Stromal cell of bone marrow (primary cell): ENCODE data around the gene HECTD4.
"Not testable (repeated sequence)": the region's sequence is repeated elsewhere in the genome, so short reads cannot be mapped to it uniquely, and the experiment has no call there.

Experiments
- DNase-seq: peaks from one replicate; pipeline ENCODE4 v3.0.0-alpha.2; 2012; ENCODE audit warnings: low read depth

HECTD4 gene

DNA sequence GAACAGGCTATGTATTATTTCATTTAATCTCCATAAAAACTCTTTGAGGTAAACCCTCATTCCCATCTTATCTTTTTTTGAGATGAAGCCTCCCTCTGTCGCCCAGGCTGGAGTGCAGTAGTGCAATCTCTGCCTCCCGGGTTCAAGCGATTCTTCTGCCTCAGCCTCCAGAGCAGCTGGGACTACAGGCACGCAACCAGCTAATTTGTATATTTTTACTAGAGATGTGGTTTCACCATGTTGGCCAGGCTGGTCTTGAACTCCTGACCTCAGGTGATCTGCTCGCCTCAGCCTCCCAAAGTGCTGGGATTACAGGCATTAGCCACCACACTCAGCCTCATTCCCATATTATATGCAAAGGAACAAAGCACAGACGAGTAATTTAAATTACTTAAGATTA lies 25.5 kb upstream of the HECTD4 start:
- not testable (repeated sequence) for DNase-seq

DNA sequence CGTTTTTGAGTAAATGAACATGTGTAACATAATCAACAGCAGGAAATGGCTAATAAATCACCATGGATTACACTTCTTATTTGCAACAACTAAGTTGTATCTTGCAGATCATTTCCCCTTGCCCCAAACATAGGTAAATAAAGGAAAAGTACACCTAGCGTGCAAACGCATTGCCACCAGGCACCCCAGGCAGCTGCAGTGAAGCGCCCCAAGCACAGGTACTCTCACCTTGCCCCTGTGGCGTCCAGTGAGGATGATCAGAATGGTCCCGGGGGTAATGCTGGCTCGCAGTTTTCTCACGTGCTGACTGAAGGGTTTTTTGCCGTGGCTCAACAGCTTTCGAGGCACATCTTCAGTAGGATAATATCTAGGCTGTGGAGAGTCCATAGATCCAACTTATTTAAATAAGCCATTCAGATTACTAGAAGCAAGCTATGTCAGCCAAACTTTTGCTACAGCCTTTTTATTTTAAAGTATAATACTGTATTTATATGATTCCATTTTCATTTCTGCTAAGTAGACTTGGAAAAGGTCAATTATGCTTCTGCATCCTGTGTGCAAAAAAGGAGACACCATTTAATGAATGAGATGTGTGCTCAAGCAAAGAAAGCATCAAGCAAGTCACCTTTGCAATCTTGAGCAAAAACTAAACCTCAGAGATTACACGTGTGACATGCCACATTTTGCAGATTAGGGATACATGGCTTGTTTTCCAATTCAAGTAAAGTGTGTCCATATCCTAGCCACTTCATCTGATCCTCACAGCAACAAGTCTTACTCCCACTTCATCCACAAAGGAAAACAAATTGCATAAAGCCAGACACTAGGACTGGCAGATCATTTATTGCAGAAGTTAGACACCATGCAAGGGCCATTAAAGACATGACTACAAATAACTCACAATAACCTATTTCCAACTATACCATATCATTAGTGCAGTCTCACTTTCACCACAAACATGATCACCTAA lies 24.6 kb upstream of the HECTD4 start:
- DNase-seq, result no peak

DNA sequence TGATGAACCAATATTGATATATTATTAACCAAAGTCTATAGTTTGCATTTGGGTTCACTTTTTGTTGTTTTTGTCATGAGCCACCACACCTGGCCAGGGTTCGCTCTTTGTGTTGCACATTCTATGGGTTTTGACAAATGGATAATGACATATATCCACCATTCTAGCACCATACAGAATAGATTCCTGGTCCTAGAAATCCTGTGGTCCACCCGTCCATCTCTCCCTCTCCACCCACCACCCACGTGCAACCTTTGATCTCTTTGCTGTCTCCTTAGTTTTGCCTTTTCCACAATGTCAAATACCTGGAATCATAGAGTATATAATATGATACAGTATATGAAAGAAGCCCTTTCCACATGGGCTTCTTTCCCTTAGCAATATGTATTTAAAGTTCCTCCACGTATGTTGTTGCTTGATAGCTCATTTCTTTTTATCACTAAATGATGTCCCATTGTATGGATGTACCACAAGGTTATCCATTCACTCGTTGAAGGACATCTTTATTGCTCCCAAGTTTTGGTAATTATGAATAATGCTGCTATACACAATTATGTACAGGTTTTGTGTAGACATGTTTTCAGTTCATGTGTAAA lies 19.8 kb upstream of the HECTD4 start:
- no peak for DNase-seq

DNA sequence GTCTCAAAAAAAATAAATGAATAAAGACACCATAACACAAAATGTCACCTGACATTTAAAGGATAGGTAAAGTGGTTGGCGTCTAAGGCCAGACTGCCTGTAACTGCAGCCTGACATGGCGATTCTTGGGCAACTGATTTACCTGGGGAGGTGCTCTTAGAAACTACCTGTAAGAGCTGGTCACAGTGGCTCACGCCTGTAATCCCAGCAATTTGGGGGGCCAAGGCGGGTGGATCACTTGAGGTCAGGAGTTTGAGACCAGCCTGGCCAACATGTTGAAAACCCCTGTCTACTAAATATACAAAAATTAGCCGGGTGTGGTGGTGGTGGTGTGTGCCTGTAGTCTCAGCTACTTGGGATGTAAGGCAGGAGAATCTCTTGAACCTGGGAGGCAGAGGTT lies 18.8 kb upstream of the HECTD4 start:
- no peak for DNase-seq

DNA sequence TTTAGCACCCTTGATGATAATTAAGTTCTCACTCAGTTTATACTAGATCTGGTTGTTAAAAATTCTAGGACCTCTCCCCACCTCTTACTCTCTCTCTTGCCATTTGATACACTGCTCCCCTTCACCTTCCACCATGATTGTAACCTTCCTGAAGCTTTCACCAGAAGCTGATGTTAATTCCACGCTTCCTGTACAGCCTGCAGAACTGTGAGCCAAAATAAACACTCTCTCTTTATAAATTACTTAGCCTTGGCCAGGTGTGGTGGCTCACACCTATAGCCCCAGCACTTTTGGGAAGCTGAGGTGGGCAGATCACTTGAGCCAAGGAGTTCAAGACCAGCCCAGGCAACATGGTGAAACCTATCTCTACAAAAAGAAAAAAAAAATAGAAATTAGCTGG lies 11.1 kb upstream of the HECTD4 start:
- no peak for DNase-seq

DNA sequence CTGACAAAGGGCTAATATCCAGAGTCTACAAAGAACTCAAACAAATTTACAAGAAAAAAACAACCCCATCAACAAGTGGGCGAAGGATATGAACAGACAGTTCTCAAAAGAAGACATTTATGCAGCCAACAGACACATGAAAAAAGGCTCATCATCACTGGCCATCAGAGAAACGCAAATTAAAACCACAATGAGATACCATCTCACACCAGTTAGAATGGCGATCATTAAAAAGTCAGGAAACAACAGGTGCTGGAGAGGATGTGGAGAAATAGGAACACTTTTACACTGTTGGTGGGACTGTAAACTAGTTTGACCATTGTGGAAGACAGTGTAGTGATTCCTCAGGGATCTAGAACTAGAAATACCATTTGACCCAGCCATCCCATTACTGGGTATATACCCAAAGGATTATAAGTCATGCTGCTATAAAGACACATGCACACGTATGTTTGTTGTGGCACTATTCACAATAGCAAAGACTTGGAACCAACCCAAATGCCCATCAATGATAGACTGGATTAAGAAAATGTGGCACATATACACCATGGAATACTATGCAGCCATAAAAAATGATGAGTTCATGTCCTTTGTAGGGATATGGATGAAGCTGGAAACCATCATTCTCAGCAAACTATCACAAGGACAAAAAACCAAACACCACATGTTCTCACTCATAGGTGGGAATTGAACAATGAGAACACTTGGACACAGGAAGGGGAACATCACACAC lies 7.9 kb upstream of the HECTD4 start:
- DNase-seq, result not testable (repeated sequence)

DNA sequence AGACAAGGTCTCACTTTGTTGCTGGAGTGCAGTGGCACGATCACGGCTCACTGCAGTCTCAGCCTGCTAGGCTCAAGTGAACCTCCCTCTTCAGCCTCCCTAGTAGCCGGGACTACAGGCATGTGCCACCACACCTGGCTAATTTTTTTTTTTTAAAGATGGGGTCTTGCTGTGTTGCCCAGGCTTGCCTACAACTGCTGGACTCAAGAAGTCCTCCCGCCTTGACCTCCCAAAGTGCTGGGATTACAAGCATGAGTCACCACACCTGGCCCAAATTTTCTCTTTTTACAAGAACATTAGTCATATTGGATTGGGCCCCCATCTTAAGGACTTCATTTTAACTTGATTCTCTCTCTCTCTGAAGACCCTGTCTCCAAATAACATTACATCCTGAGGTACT lies 7.0 kb upstream of the HECTD4 start:
- no peak for DNase-seq

DNA sequence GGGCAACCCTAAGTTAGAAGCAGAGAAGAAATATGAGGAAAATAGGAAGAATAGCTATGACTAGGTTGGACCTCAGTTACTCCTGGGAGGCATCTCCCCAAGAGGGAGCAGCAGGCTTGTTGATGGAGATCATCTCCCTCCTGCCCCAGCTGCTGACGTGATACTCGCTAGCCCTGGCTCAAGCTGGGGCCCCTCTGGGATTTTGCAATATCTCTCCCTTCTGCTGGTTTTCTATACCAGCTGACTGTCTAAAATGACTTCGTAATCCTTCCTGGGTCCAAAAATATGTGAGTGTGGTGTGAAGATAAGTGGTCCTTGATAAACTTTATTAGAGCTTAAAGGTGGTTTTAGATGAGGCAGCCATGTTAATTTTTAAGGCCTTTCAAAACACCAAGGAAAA lies 4.5 kb upstream of the HECTD4 start:
- peak; percentile 30 for DNase-seq

DNA sequence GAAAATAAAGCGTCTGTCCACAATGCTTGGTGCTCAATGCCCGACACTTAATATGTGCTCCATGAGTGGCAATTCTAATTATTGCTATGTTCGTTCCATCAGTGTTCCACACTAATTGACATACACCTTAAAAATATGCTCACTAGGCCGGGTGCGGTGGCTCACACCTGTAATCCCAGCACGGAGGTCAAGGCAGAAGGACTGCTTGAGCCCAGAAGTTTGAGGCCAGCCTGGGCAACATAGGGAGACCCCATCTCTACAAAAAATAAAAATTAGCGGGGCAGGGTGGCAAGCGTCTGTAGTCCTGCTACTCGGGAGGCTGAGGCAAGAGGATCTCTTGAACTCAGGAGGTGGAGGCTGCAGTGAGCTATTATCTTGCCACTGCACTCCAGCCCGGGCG lies 635 bp upstream of the HECTD4 start:
- no peak for DNase-seq

DNA sequence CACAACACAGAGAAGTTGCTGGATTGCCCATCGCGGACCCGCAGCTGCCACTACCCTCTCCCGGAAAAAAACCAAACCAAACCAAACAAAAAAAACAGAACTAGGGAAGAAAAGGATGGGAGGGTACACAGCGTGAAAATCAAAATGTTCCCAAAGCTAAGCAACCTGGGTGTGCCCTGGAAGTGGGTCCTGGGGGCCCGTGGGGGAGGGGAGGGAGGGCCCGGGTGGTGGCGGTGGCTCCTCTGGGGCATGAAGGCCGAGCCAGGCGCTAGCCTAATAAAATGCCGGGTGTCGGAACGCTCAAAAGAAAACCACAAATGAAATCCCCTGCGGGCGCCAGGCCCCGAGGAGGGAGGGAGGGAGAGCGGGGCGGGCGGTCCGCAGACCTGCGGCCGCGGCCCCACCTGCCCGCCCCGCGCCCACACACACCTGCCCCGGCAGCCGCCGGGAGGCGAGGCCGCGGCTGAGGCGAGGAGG lies 787 bp downstream of the HECTD4 start:
- DNase-seq, result no peak

DNA sequence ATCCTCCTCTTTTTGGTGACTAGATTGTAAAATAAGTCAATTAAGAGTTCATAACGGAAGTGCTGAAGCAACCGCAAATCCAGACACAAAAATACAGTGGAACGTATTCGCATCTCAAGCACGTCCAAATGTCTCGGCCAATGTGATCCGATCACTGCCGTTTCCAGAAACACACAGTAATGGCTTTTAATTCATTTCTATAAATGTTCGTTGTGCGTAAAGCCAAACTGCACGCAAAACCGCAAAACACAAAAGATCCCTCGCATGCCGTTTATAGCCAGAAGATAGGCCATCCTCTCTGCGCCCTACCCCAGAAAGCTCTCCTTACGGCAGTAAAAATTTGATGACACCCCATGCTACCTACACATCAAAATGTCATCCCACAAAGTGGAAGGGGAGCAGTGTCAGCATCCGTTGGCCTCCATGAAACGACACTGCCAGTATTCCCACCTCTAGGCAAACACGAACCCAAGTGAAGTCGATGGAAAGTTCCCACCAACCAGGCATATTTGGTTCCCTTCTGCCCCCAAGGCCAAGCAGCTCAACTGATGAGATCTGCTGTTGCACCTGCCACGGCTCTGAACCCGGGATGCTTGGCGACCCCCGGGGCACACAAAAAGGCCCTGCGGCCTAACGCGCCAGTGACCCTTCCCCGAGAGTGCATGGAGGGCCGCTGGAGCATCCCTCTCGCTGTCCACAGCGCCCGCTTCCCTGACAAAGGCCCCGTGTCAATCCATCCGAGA lies 1.4 kb downstream of the HECTD4 start:
- DNase-seq, result no peak

DNA sequence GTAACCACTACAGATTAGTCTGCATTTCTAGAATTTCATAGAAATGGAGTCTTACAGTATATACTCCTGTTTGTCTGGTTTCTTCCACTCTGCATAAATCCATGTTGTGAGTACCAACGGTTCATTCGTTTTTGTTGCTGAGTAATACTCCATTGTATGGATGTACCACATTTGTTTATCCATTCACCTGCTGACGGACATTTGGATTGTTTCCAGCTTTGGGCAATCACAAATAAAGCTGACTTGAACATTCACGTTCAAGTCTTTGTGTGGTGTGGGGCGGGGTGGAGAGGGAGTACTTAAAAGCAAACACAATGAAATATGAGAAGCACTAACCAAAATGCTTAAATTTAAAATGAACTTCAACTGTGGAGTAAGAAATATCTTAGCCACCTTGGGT lies 7.1 kb downstream of the HECTD4 start:
- no peak for DNase-seq

DNA sequence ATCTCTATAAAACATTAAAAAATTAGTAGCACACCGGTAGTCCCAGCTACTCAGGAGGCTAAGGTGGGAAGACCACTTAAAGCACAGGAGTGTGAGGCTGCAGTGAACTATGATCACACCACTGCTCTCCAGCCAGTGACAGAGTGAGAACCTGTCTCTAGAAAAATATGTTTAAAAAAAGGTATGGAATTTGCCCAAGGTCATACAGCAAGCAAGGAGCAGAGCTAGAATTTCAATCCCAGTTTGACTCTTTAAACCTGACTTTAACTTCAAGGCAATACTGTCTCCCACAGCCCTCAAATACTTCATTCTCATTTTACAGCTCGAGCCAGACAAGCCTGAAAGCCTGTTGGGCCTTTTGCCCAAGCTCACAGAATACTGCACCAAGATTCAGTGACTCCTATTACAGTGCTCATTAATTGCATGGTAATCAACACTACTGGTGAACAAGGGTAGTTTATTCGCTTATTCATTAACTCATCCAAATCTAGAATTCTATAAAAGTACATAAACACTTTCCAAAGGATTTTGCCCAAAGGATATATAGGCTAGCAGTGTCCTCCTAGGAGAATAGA lies 8.0 kb downstream of the HECTD4 start:
- DNase-seq, result no peak

DNA sequence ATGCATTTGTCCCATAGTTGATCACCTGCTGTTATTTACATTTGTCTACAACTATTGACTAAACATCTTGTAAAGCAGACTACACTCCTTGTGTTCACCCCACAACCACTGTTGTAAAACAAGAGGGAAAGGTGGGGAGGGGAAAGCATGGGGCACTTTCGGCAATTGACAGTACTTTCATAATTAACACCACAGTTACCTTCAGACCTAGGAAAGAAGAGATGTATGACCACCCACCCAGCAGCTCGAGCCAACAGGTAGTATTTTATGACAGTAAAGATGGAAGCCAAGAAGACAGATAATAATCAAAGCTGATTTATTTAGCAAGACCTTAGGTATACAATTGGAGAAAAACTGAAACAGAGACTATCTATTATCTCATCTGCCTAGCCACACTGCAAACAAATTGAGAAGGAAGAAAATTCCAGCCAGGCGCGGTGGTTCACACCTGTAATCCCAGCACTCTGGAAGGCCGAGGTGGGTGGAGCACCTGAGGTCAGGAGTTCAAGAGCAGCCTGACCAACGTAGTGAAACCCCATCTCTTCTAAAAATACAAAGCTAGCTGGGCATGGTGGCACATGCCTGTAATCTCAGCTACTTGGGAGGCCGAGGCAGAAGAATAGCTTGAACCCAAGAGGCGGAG lies 11.2 kb downstream of the HECTD4 start:
- no peak for DNase-seq

DNA sequence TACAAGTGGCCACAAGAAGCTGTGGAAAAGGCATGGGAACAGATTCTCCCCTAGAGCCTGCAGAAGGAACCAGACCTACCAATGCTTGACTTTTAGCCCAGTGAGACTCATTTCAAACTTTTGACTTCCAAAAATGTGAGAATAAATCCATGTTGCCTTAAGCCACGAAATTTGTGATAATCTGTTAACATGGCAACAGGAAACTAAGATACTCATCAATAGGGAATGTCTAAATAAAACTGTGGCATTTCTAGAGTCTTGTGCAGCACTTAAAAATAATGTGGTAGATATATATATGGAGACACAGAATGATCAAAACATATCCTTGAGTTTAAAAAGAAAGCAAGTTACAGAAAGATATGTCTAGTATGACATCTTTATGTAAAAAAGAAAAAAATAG lies 12.0 kb downstream of the HECTD4 start:
- no peak for DNase-seq

DNA sequence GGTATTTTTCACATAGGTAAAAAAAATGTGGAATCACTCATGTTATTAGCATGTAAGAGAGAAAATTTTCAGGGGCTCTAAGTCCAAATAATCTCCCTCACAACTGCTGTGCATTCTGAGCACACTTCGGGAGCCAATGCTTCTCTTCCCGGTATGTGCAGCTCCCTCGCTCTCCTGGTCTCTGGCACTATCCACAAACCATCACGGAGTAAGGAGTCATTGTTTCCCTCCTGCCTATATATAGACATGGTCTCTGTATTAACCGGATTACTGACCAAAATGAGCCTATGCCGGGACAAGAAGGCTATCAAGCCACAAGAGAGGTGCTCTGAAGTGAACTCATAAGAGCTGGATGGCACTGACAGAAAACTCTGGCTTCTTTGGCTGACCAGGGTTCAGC lies 13.4 kb downstream of the HECTD4 start:
- no peak for DNase-seq

DNA sequence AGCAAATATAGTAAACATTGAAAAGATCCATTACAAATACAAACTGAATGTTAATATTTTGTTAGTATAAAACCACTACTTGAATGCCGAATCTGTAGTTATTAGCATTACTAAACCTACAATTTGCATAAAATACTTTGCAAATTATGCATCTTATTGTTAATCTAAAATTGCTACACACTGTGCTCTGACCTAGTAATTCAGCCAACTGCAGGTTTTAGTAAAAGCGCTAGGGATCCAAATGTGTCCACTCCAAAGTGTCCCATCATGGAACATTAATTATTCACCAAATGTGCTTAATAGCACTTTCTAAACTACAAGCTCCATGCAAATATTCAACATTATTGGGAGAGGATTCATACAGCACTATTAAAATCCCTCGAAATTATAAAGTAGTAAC lies 14.3 kb downstream of the HECTD4 start:
- no peak for DNase-seq

DNA sequence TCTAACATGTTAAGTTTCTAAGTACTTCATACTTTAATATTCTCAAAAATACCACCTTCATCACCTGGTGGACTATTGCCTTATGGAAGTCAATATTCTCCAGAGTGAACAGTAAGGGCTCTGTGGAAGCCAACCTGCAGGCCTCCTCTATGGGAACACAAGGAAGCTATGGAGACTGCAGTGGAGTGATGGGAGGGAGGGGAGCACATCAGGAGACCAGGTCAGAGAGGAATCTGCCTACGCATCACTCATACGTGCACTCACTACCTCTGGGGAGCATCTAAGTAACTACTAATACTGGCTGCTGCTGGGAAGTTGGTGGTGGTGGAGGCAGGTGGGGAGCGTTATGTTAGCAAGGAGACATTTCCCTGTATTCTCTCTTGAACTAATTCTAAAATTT lies 19.9 kb downstream of the HECTD4 start:
- no peak for DNase-seq

DNA sequence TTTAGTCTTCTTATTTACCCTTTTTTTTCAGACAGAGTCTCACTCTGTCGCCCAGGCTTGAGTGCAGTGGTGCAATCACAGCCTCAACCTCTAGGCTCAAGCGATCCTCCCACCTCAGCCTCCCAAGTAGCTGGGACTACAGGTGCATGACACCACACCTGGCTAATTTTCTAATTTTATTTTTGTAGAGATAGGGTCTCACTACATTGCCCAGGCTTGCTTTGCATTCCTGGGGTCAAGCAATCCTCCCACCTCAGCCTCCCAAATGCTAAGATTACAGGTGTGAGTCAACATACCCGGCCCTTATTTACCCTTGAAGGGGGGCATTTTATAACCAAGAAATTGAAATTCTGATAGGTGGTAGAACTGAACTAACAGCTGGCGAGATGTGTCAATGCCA lies 21.0 kb downstream of the HECTD4 start:
- no peak for DNase-seq

DNA sequence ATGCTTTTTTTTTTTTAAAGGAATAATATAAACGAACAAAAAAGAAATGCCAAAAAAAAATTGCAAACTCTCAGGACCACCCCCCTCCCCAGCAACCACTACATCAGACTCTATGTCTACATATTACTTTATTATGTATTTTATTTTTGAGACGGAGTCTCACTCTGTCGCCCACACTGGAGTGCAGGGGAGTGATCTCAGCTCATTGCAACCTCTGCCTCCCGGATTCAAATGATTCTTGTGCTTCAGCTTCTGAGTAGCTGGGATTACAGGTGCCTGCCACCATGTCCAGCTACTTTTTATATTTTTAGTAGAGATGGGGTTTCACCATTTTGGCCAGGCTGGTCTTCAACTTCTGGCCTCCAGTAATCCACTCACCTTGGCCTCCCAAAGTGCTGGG lies 22.9 kb downstream of the HECTD4 start:
- DNase-seq, result no peak

DNA sequence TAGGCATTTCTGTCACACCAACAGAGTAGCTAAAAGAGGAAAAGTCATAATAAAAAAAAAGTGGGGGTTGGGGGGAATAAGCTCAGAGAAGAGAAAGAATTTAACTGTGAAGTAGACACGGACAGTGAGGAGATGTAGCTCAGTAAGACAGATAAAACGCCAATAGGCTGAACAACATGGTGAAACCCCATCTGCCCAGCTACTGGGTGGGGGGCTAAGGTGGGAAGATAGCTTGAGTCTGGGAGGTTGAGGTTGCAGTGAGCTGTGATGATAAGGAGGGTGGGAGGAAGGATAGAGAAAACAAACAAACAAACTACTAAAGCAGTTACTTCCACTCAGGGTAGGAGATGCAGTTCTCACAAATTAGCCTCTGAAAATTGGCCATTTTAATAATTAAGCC lies 25.0 kb downstream of the HECTD4 start:
- DNase-seq, result no peak
